HEK293 (cell line): ENCODE results near the gene PARP6.
A peak's percentile ranks its signal among the peaks of the same experiment; 100 is the strongest.

Experiments
- CTCF ChIA-PET: fragments of 350-600 bp; formaldehyde crosslinking; extraction: SDS; loops from one replicate; lab custom pipeline; 2021; ENCODE audit warnings: antibody characterized with exemption; lab: Yijun Ruan, JAX
- POLR2A ChIA-PET: fragments of 300-600 bp; formaldehyde crosslinking; extraction: SDS; loops from one replicate; lab custom pipeline; 2020; ENCODE audit warnings: antibody characterized with exemption, inconsistent platforms; lab: Yijun Ruan, JAX
- H3K27ac ChIP-seq: fragments of 200-500 bp; sonication (Bioruptor generic); 2 replicates; pipeline ENCODE4 v1.5.1; 2014; ENCODE audit warnings: low read depth, low read length, control low read depth, inconsistent platforms; ENCODE audit errors: extremely low read depth
- H3K36me3 ChIP-seq, 2 experiments: fragments of 200-500 bp in 1 of 2; sonication (Bioruptor generic) in 1 of 2; 1 replicate in 1 of 2; 2 replicates in 1 of 2; pipeline ENCODE4 v1.5.1; 2014 to 2017; ENCODE audit warnings: inconsistent platforms in 2 of 2, low read length in 2 of 2; ENCODE audit not compliant: control insufficient read depth in 2 of 2, insufficient read depth in 1 of 2
- H3K4me1 ChIP-seq: fragments of 200-500 bp; sonication (Bioruptor generic); 2 replicates; pipeline ENCODE4 v1.5.1; 2014; ENCODE audit warnings: mild to moderate bottlenecking, low read length, inconsistent platforms; ENCODE audit not compliant: control insufficient read depth, insufficient read depth
- H3K4me3 ChIP-seq: 2 replicates; pipeline ENCODE4 v1.5.1; 2011; ENCODE audit warnings: low read depth, mild to moderate bottlenecking, control low read depth, low read length, moderate library complexity
- H3K9me3 ChIP-seq: fragments of 200-500 bp; sonication (Bioruptor generic); 2 replicates; pipeline ENCODE4 v1.5.1; 2014; ENCODE audit warnings: low read depth, low read length, inconsistent platforms; ENCODE audit not compliant: control insufficient read depth, insufficient read depth
- EGR2 ChIP-seq: fragments of 450-650 bp; formaldehyde crosslinking; IDR thresholded peaks from 2 replicates; pipeline ENCODE4 v1.5.1; 2016; ENCODE audit warnings: low read depth, missing biosample characterization, missing genetic modification characterization
- PRDM1 ChIP-seq: fragments of 450-650 bp; formaldehyde crosslinking; IDR thresholded peaks from 2 replicates; pipeline ENCODE4; 2016; ENCODE audit warnings: missing biosample characterization, missing genetic modification characterization
- SCRT2 ChIP-seq: fragments of 450-650 bp; formaldehyde crosslinking; IDR thresholded peaks from 2 replicates; pipeline ENCODE4 v1.5.1; 2016; ENCODE audit warnings: missing biosample characterization, missing genetic modification characterization
- ZFP37 ChIP-seq: fragments of 450-650 bp; formaldehyde crosslinking; IDR thresholded peaks from 2 replicates; pipeline ENCODE4 v1.5.1; 2016; ENCODE audit warnings: missing biosample characterization, missing genetic modification characterization
- ZFP69B ChIP-seq: fragments of 450-650 bp; formaldehyde crosslinking; IDR thresholded peaks from 2 replicates; pipeline ENCODE4 v1.5.1; 2016; ENCODE audit warnings: missing biosample characterization, missing genetic modification characterization
- ZNF155 ChIP-seq: fragments of 450-650 bp; formaldehyde crosslinking; IDR thresholded peaks from 2 replicates; pipeline ENCODE4 v1.5.1; 2016; ENCODE audit warnings: missing biosample characterization, missing genetic modification characterization
- ZNF16 ChIP-seq: fragments of 450-650 bp; formaldehyde crosslinking; IDR thresholded peaks from 2 replicates; pipeline ENCODE4 v1.5.1; 2016; ENCODE audit warnings: low read depth, missing biosample characterization, missing genetic modification characterization
- ZNF169 ChIP-seq: fragments of 450-650 bp; formaldehyde crosslinking; IDR thresholded peaks from 2 replicates; pipeline ENCODE4 v1.5.1; 2016; ENCODE audit warnings: missing biosample characterization, missing genetic modification characterization
- ZNF202 ChIP-seq: fragments of 450-650 bp; formaldehyde crosslinking; IDR thresholded peaks from 2 replicates; pipeline ENCODE4 v1.5.1; 2016; ENCODE audit warnings: missing biosample characterization, missing genetic modification characterization, borderline replicate concordance
- ZNF214 ChIP-seq: fragments of 450-650 bp; formaldehyde crosslinking; IDR thresholded peaks from 2 replicates; pipeline ENCODE4 v1.5.1; 2017; ENCODE audit warnings: missing biosample characterization, mild to moderate bottlenecking, missing genetic modification characterization, borderline replicate concordance
- ZNF302 ChIP-seq: fragments of 450-650 bp; formaldehyde crosslinking; IDR thresholded peaks from 2 replicates; pipeline ENCODE4 v1.5.1; 2016; ENCODE audit warnings: missing biosample characterization, missing genetic modification characterization, low read depth
- ZNF341 ChIP-seq: fragments of 450-650 bp; formaldehyde crosslinking; IDR thresholded peaks from 2 replicates; pipeline ENCODE4; 2016; ENCODE audit warnings: low read depth, missing biosample characterization, missing genetic modification characterization
- ZNF394 ChIP-seq: fragments of 450-650 bp; formaldehyde crosslinking; IDR thresholded peaks from 2 replicates; pipeline ENCODE4 v1.5.1; 2016; ENCODE audit warnings: missing biosample characterization, missing genetic modification characterization, mild to moderate bottlenecking, moderate library complexity, borderline replicate concordance
- ZNF404 ChIP-seq: fragments of 450-650 bp; formaldehyde crosslinking; IDR thresholded peaks from 2 replicates; pipeline ENCODE4 v1.5.1; 2017; ENCODE audit warnings: missing biosample characterization, missing genetic modification characterization
- ZNF549 ChIP-seq: fragments of 450-650 bp; IDR thresholded peaks from 2 replicates; pipeline ENCODE4 v1.5.1; 2018; ENCODE audit warnings: missing biosample characterization, missing genetic modification characterization, mild to moderate bottlenecking, inconsistent platforms, moderate library complexity
- ZNF600 ChIP-seq: fragments of 450-650 bp; formaldehyde crosslinking; IDR thresholded peaks from 2 replicates; pipeline ENCODE4 v1.5.1; 2016; ENCODE audit warnings: missing biosample characterization, missing genetic modification characterization
- ZNF654 ChIP-seq: fragments of 450-650 bp; formaldehyde crosslinking; IDR thresholded peaks from 2 replicates; pipeline ENCODE4 v1.5.1; 2016; ENCODE audit warnings: low read depth, missing biosample characterization, missing genetic modification characterization

PARP6 gene

DNA sequence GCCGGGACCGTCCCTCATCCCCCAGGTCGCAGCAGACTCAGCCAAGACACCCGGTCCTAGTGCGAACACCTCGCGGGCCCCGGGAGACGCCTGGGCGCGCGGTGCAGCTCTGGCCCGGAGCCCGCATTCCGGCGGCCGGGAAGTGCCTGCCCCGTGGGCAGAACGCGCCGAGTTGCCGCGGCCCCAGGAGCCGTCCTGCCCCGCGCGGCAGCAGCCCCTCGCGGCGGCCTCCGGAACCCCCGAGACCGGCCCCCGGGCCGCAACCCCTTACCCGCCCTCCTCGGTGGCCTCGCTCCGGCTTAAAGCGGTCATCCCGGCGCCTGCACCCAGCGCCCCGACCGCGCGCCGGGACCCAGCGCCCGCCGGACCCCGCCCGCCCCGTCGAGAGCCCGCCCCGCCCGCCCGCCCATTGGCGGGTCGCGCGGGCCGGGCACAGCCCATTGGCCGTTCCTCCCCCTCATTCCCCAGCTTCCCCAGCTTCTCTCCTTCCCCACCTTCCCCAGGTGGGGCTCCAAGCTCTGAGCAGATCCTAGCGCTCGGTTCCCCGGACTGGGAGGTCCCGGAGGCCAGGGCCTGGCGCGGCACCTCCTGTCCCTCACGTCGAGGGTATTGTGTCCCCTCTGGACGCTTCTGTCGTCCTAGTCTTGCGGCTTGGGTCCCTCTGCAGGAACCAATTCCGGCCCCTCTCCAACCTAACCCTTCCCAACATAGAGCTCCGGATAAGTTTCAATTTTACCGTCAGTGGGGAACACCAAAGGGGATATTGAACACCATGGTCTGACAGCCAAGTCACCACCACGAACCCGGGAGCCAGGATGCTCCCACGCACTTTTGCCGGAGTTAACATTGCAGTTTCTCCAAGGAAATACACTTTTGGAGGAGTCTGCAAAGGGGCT is 74.6 kb downstream of the PARP6 start, which contains the start of gene GRAMD2A:
TSS of gene GRAMD2A (minus strand) at position 328 of the 896 bp plus-strand sequence.
- no peak within 1 kb of the TSS; the same call in 1 of the 2 replicates for H3K27ac ChIP-seq
- H3K4me3 ChIP-seq: peak within 1 kb of the TSS; percentile 22
- ChIA-PET POLR2A (interaction anchor here (1.0 to 1.2 kb wide), 3 partner anchors 10 to 34 kb away, joined by 3 to 12 read pairs (median 5); partner anchors contain the start of gene PKM), CTCF (interaction anchor here (0.6 to 4.3 kb wide), 13 partner anchors 14 to 445 kb away, joined by 3 to 35 read pairs (median 4); no protein-coding TSS in a partner anchor)
- no peaks in the 10 kb centered on the region; the same call in 1 of the 2 replicates for H3K4me1 ChIP-seq
- H3K9me3 ChIP-seq: no peaks in the 10 kb centered on the region
- H3K36me3 ChIP-seq: peaks cover 36 to 47% of the 10 kb centered on the region in 2 experiments
- TF ChIP-seq ZNF600 (tag by site-specific recombination) (peak; percentile 56), ZNF394 (tag by site-specific recombination) (peak; percentile 87; the same call in 1 of the 2 replicates), ZNF654 (tag by site-specific recombination) (no peak)

DNA sequence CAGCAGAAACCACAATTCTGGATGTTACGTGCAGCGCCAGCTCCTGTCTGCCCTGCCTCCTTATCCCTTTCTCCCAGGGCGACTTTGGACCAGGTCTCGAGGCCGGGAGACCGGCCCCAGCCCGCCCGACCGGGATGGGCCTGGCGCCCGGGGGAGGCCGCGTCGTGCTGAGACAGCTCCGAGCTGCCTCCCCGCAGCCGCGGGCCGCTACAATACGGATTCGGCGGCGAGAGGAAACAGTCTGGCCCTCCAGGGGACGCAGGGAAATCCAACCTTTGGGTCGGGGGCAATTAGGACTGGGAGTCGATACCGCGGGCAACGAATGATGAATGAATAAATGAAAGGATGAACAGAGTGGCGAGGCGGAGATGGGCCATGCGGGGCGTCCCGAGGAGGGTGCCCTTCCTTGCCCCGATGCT is 75.3 kb downstream of the PARP6 start:
- H3K36me3 ChIP-seq: peaks cover 29 to 40% of the 10 kb centered on the region in 2 experiments
- H3K9me3 ChIP-seq: no peaks in the 10 kb centered on the region
- no peaks in the 10 kb centered on the region; the same call in 1 of the 2 replicates for H3K4me1 ChIP-seq
- POLR2A ChIA-PET: no interaction called here
- CTCF ChIA-PET: interaction anchor here (1.3 kb wide), 1 partner anchor 73 kb away, joined by 4 read pairs; no protein-coding TSS in a partner anchor
- TF ChIP-seq ZFP37 (tag by site-specific recombination) (no peak), ZNF155 (no peak), ZNF202 (tag by site-specific recombination) (0 out of 2 replicates have a peak, but pooled peaks have one; percentile 64)
- peak overlapping the region; percentile 22 for H3K4me3 ChIP-seq
- no peak overlapping the region for H3K27ac ChIP-seq

DNA sequence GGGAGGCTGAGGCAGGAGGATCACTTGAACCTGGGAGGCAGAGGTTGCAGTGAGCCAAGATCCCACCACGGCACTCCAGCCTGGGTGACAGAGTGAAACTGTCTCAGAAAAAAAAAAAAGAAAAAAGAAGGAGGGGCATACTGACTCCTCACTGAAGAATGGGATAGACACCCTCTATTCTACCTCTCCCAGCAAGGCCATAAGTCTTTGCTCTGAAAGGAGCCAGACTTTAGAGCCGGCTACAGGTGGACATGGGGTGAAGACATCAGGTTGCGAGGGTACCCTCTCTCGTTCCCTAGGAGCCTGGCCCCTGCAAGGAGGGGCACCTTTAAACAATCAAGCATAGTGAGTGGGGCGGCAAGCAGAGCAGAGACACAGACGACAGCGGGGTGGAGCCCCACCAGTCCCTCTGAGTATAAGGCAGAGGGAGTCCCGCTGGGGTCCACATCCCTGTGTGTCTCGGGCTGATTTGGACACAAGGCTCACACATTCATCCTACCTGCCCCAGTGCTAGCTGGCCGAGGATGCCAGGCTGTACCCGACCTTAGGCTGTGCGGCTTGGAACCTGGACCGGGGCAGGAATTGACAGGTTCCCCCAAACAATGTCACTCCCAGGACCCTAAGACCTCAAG is 75.8 kb downstream of the PARP6 start:
- peak; percentile 23; the same call in 1 of the 2 replicates for TF ChIP-seq SCRT2 (tag by site-specific recombination)
- peak; percentile 44; the same call in 1 of the 2 replicates for TF ChIP-seq ZNF600 (tag by site-specific recombination)
- no peak for TF ChIP-seq ZNF341
- CTCF ChIA-PET: no interaction called here
- Histone ChIP-seq H3K9me3 (no peaks in the 10 kb centered on the region), H3K4me1 (no peaks in the 10 kb centered on the region; the same call in 1 of the 2 replicates), H3K36me3 (peaks cover 24 to 35% of the 10 kb centered on the region in 2 experiments), H3K4me3 (no peak overlapping the region), H3K27ac (no peak overlapping the region)
- POLR2A ChIA-PET: no interaction called here

DNA sequence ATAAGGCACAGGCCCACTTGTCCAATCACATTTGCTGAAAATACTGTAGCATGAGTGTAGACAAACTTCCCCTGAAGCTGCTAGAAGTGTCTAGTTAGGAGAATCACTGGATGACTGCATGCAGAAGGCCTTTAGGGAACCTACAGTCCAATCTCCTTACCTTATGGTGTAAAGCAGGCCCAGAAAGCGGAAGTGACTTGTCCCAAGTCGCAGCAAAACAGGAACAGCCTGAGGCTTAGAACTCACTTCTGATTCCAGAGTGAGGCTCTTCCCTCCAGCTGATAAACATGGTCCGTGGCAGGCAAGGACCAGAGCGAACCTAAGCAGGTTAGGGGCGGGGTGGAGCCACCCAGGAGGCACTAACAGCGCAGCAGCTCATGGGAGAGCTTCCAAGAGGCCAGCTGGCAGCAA is 77.2 kb downstream of the PARP6 start:
- H3K9me3 ChIP-seq: no peaks in the 10 kb centered on the region
- H3K4me1 ChIP-seq: no peaks in the 10 kb centered on the region; the same call in 1 of the 2 replicates

DNA sequence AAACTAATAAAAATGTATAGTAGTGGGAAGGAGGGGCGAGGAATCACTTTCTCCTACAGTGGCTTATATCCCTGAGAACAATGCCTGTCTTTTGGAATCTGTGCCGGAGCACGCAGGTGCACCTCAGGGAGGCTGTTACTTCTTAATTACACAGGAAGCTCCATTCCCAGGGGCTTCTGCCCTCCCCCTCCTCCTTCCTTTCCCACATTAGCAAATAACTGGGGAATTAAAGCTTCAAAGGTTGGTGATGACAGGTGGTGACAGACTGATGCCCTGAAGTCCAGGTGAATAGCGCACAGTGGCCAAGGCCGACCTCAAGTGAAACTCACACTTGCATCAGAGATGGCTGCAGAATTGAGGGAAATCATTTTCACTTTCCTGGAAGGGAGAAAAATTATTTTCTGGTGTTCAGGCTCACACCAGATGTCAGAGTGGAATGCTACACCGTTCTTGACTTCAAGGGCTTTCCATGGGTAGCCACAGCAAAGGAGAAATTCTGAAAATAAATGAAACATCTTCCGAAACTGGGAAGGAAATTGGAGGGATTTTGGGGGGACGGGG is 78.4 kb downstream of the PARP6 start:
- no peak for TF ChIP-seq ZNF169 (tag by site-specific recombination)
- no peak for TF ChIP-seq EGR2 (tag by site-specific recombination)
- no peak for TF ChIP-seq ZNF404 (tag by site-specific recombination)
- TF ChIP-seq ZNF214 (tag by site-specific recombination): no peak
- TF ChIP-seq ZNF302 (tag by site-specific recombination): no peak
- peak; percentile 92 for TF ChIP-seq PRDM1
- TF ChIP-seq ZNF341: peak; percentile 31; the same call in 1 of the 2 replicates
- TF ChIP-seq ZFP69B (tag by site-specific recombination): no peak
- H3K27ac ChIP-seq: no peak overlapping the region
- POLR2A ChIA-PET: interaction anchor here (1.4 kb wide), 1 partner anchor 37 kb away, joined by 5 read pairs; the partner anchor contains the start of gene PKM
- H3K36me3 ChIP-seq: peaks cover 3 to 9% of the 10 kb centered on the region in 2 experiments
- H3K4me1 ChIP-seq: no peaks in the 10 kb centered on the region; the same call in 1 of the 2 replicates
- CTCF ChIA-PET: interaction anchor here (0.5 to 1.5 kb wide), 5 partner anchors 17 to 451 kb away, joined by 3 read pairs; no protein-coding TSS in a partner anchor
- no peak overlapping the region for H3K4me3 ChIP-seq
- no peaks in the 10 kb centered on the region for H3K9me3 ChIP-seq

More for the DNA sequence above, 77.2 kb downstream of the PARP6 start:
- TF ChIP-seq ZNF549 (tag by site-specific recombination) (no peak), ZNF341 (peak; percentile 50; the same call in 1 of the 2 replicates), ZNF16 (no peak)
- Histone ChIP-seq H3K4me3 (no peak overlapping the region), H3K27ac (no peak overlapping the region), H3K36me3 (peaks cover 10 to 21% of the 10 kb centered on the region in 2 experiments)
- ChIA-PET POLR2A (no interaction called here), CTCF (interaction anchor here (0.5 to 1.5 kb wide), 3 partner anchors 35 to 356 kb away, joined by 3 to 5 read pairs (median 3); no protein-coding TSS in a partner anchor)
